NCI-H146 (cell line): ENCODE measurements around the gene GALNTL6.

Source experiments
- DNase-seq: peaks from one replicate; lab custom pipeline; 2025; lab: John Stamatoyannopoulos, UW

GALNTL6 gene

GRCh38 chr4:173074501-173074946 is 1261.3 kb downstream of the GALNTL6 start:
- peak; percentile 54 for DNase-seq

DNA sequence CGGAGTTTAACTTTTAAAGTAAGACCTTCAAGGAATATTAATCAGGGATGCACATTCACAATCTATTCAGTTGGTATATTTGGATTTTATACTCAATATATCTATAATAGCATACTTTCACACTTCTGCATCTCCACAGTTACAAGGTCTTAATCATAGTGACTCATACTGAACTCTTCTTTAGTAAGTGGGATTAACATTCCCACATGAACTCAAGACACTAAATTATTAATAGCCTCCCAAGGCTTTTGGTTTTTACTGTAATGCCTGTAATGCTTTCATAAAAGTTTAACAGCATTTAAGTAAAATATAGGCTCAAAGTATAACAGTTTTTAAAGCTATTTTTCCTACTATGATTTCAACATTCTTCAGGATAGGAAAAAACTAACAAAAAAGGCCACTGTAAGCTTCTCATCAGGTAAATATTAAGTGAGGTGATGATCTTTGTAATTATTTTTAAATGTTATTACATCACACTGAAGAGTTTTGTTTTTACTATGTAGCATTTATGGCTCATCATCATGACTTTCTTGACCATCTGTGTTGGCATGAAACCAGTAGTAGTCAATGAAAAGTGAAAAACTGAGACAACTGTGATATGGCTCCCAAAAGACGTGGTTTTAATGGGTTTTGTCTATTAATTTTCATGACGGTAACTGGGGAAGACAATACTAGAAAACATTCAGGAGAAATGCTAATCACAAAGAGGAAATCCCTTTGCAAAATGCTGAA is 1263.9 kb downstream of the GALNTL6 start:
- DNase-seq = no peak

- no peak for DNase-seq
Measured at GRCh38 chr4:173088144-173088543, 1274.9 kb downstream of the GALNTL6 start.
